HG02885 (cell line): ENCODE data around the gene SCAPER.
"Not testable (repeated sequence)": the region's sequence is repeated elsewhere in the genome, so short reads cannot be mapped to it uniquely, and the experiment has no call there.

Source experiments
- ATAC-seq: cut with Tn5 transposase; IDR thresholded peaks from one replicate; pipeline ENCODE4 v1.9.1; 2021; ENCODE audit warnings: mild to moderate bottlenecking; ENCODE audit not compliant: unreplicated experiment, poor library complexity

The SCAPER gene

DNA sequence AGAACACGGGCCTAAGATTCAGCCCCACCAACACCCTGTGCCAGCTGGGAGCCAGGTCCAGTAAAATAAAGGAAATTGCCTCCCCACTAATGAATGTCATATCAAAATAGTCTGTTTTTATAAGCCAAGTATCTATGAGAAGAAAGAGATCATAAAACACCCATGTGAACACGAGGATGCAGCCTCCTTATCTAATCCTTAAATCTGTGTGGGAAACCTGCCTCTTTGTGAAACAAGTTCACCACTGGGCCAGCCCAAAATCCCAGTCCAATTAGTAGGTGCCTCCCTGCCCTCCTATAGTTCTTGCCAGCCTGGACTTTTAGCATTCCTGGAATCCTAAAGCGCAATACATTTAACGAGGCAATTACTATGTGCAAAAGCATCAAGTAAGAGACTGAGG is 42.0 kb downstream of the SCAPER start:
- ATAC-seq = no peak

DNA sequence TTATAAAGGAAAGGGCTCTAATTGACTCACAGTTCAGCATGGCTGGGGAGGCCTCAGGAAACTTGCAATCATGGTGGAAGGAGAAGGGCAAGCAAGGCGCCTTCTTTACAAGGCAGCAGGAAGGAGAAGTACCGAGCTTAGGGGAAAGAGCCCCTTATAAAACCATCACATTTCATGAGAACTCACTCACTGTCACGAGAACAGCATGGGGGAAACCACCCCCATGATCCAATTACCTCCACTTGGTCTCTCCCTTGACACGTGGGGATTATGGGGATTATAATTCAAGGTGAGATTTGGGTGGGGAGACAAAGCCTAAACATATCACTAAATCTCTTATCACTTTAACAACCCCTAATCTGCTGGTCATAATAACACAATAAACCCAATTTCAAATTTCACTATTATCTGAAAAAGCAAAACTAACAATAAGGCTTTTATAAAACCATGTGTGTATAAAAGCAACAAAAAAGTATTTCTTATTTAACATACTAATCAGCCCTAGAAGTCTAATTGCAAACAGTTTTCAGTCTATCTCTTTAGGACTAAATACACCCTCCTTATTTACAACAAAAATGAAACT is 43.2 kb downstream of the SCAPER start:
- no peak for ATAC-seq

DNA sequence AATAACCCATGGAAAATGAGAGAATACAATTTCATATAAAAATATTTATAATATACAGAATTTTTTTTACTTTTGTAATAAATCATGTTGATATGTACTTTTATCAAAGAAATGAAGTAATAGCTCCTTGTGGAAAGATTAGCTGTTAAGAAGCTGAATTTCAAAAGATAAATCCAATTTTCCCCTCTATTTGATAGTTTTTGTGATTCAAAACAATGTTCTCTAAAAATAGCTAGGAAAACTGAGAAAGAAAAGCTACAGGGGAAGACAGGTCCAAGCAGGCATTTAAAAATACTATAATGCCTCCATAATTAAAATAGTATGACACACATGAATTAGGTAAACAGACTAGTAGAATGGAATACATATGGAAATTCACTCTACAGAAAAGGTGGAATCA is 44.9 kb downstream of the SCAPER start:
- no peak for ATAC-seq

GRCh38 chr15:76850367-76850766 is 54.8 kb downstream of the SCAPER start:
- ATAC-seq = not testable (repeated sequence)

- ATAC-seq = no peak
Observed at GRCh38 chr15:76846782-76847181, 58.4 kb downstream of the SCAPER start.

DNA sequence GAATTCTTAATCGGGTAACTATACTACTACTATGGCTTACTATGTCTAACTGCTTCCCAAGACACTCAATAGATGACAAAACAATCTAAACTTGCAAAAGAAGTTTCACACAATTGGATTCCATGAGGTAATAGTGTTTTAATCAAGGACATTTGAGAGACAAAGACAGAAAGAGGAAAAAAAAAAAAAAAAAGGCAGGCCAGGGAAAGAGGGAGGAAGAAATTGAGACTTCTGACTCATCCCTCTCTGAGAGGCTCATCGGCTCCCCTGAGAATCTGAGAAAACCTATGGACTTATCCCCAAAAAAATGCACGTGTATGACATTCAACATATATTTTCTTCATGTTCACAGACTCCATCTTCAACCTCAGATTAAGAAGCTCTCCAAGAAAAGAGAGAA is 61.0 kb downstream of the SCAPER start:
- ATAC-seq = no peak

DNA sequence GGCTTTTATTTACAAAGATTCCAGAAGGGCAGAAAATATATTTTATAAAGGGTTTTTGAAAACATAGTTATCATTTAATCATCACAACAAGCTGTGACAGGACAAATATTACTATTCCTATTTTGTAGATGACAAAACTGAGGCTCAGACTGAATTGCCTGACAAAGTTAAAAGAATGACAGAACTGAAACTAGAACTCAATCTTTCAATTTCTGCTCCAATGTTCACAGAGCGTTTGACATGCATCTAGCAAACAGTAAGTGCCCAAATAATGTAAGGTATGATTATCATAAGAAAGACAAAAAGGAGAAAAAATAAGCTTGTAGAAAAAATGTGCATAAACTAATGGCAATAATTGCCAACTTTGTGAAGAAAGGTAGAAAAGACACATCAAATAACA is 61.9 kb downstream of the SCAPER start:
- no peak for ATAC-seq

- no peak for ATAC-seq
Observed at GRCh38 chr15:76840830-76841460, 64.2 kb downstream of the SCAPER start.

GRCh38 chr15:76839173-76839572 is 66.0 kb downstream of the SCAPER start:
- ATAC-seq = no peak

DNA sequence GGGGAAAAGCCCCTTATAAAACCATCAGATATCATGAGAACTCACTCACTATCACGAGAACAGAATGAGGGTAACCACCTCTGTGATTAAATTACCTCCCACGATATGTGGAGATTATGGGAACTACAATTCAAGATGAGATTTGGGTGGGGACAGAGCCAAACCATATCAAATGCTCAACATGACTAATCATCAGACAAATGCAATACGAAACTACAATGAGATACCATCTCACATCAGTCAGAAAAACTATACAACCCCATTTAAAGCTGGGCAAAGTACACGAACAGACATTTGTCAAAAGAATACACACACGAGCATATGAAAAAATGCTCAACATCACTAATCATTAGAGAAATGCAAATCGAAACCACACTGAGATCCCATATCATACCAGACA is 67.7 kb downstream of the SCAPER start:
- ATAC-seq = no peak

- no peak for ATAC-seq
Observed at GRCh38 chr15:76829939-76830338, 75.2 kb downstream of the SCAPER start.

DNA sequence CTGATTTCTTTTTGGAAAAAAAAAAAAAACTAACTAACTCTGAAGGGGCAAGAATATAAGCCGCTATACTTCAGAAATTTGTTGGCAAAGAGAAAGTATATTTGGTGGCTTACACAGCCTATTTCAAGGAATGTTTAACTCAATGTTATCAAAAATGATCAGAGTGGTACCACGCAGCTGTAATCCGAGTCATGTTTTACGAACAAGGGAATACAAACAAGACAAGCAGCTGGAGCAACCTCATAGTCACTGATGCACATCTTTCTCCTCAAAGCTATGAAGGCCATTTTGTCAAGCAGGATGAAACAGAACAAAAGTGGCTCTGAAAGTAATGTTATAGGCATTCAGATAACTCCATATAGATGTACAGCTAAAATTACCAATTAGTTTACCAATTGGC is 81.2 kb downstream of the SCAPER start:
- ATAC-seq = no peak

GRCh38 chr15:76823303-76823702 is 81.8 kb downstream of the SCAPER start:
- no peak for ATAC-seq

GRCh38 chr15:76818926-76819325 is 86.2 kb downstream of the SCAPER start:
- ATAC-seq = not testable (repeated sequence)

- no peak for ATAC-seq
Observed at GRCh38 chr15:76815421-76815820, 89.7 kb downstream of the SCAPER start.

- no peak for ATAC-seq
Observed at GRCh38 chr15:76812381-76812780, 92.8 kb downstream of the SCAPER start.

DNA sequence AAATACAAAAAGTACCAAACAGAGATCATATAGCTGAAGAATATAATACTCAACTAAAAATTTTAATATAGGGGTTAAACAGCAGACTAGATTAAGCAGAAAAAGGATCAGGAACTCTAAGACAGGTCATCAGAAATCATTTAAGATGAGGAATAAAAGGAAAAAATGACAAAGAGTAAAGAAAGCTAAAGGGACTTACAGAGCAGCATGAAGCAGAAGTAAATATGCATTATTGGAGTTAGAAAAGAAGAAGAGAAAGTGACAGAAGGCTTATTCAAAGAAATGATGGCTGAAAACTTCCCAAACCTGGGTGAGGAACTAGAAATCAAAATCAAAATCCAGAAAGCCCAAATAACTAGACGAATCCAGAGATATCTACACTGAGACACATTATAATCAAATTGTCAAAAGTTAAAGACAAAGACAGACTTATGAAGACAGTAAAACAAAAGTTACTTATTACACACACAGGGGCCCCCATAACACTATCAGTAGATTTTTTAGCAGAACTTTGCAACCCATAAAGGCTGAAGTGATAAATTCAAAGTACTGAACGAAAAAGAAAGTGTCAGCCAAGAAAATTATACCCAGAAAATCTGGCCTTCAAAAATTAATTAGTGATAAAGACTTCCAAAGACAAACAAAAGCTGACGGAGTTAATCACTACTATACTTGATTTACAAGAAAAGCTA is 95.6 kb downstream of the SCAPER start:
- ATAC-seq = no peak

GRCh38 chr15:76803049-76803571 is 102.0 kb downstream of the SCAPER start:
- no peak for ATAC-seq

DNA sequence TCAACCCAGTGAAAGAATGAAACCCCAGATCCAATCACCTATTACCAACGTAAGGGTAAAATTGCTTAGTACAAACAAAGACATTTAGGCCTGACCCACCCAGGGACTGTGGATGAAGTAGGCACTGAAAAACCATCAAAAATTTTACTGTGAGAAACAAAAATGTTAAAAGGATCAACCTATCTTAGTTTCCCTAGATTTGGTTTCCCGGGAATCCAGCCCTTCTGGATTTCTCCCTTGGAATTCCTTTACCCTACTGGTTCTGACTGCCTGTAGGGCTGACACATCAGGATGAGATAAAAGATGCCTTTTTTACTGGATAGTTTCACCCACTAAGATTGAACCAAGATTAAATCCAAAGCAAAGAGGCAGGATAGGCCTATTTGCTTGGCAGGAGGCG is 102.7 kb downstream of the SCAPER start:
- ATAC-seq = no peak

GRCh38 chr15:76799760-76800159 is 105.4 kb downstream of the SCAPER start:
- no peak for ATAC-seq

GRCh38 chr15:76795217-76795616 is 109.9 kb downstream of the SCAPER start:
- no peak for ATAC-seq

- no peak for ATAC-seq
Observed at GRCh38 chr15:76793162-76793561, 112.0 kb downstream of the SCAPER start.
